ENCODE results near the gene CPNE7.
A peak's percentile ranks its signal among the peaks of the same experiment; 100 is the strongest.

CPNE7 gene

GRCh38 chr16:89613954-89614459 lies 38.4 kb downstream of the CPNE7 start:
- H3K4me3 ChIP-seq = no peak overlapping the region
- no peak for TF ChIP-seq POLR2AphosphoS5 (IDR thresholded peaks at IDR 0.05; ENCODE audit: borderline replicate concordance, low read depth, low read length)
- no peak for TF ChIP-seq EZH2 (IDR thresholded peaks at IDR 0.05)
- no peak for TF ChIP-seq FOXP2 (optimal IDR thresholded peaks at IDR 0.05; ENCODE audit: control extremely low read depth, extremely low read length, insufficient read depth)
- H3K27ac ChIP-seq = no peak overlapping the region
- no peak for DNase-seq (ENCODE audit: low read depth, low spot score)
- H3K9ac ChIP-seq (ENCODE audit: insufficient read length) = no peak overlapping the region
- H3K9me3 ChIP-seq (ENCODE audit: low read depth, low read length) = no peaks in the 10 kb centered on the region
- no peaks in the 10 kb centered on the region for H3K36me3 ChIP-seq (ENCODE audit: insufficient read depth, low read length)

DNA sequence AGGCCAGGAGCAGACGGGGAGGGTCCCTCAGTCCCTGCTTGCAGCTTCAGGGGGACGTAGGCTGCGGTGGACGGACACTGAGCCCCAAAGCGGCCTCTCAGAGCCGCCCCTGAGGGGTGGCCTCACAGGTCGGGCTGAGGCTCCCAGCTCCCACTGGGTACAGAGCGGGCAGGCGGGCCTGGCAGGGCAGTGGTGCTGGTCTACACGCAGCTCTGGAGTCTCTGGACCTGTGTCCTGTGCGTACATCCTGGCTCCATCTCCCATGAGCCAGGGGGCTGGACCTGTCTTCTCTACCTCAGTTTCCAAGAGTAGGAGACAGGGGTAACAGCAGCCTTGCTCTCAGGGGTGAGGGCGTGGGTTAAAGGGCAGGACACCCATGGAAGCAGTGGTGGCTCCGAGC lies 39.6 kb downstream of the CPNE7 start:
- TF ChIP-seq EZH2 (IDR thresholded peaks at IDR 0.05) = no peak
- TF ChIP-seq POLR2AphosphoS5 (IDR thresholded peaks at IDR 0.05; ENCODE audit: borderline replicate concordance, low read depth, low read length) = no peak
- TF ChIP-seq FOXP2 (optimal IDR thresholded peaks at IDR 0.05; ENCODE audit: control extremely low read depth, extremely low read length, insufficient read depth) = no peak

GRCh38 chr16:89615596-89616090 lies 40.1 kb downstream of the CPNE7 start:
- Histone ChIP-seq H3K9ac (ENCODE audit: insufficient read length) (peak overlapping the region; percentile 47), H3K4me3 (peak overlapping the region; percentile 61), H3K36me3 (ENCODE audit: insufficient read depth, low read length) (no peaks in the 10 kb centered on the region), H3K9me3 (ENCODE audit: low read depth, low read length) (no peaks in the 10 kb centered on the region), H3K27ac (peak overlapping the region; percentile 96)
- TF ChIP-seq FOXP2 (optimal IDR thresholded peaks at IDR 0.05; ENCODE audit: control extremely low read depth, extremely low read length, insufficient read depth) (no peak), EZH2 (IDR thresholded peaks at IDR 0.05) (no peak), POLR2AphosphoS5 (IDR thresholded peaks at IDR 0.05; ENCODE audit: borderline replicate concordance, low read depth, low read length) (no peak)
- DNase-seq (ENCODE audit: low read depth, low spot score) = no peak

More for the DNA sequence above, 39.6 kb downstream of the CPNE7 start:
- Histone ChIP-seq H3K36me3 (ENCODE audit: insufficient read depth, low read length) (no peaks in the 10 kb centered on the region), H3K9ac (ENCODE audit: insufficient read length) (no peak overlapping the region), H3K4me3 (no peak overlapping the region), H3K9me3 (ENCODE audit: low read depth, low read length) (no peaks in the 10 kb centered on the region), H3K27ac (peak overlapping the region; percentile 96)
- no peak for DNase-seq (ENCODE audit: low read depth, low spot score)

- Histone ChIP-seq H3K36me3 (ENCODE audit: insufficient read depth, low read length) (no peaks in the 10 kb centered on the region), H3K9me3 (ENCODE audit: low read depth, low read length) (no peaks in the 10 kb centered on the region), H3K27ac (peak overlapping the region; percentile 96), H3K4me3 (peak overlapping the region; percentile 61), H3K9ac (ENCODE audit: insufficient read length) (no peak overlapping the region)
- peak; percentile 66 for DNase-seq (ENCODE audit: low read depth, low spot score)
- TF ChIP-seq FOXP2 (optimal IDR thresholded peaks at IDR 0.05; ENCODE audit: control extremely low read depth, extremely low read length, insufficient read depth) = no peak
- TF ChIP-seq POLR2AphosphoS5 (IDR thresholded peaks at IDR 0.05; ENCODE audit: borderline replicate concordance, low read depth, low read length) = 0 out of 2 replicates have a peak, but pooled peaks have one; percentile 45
Observed at GRCh38 chr16:89616623-89617022, 41.1 kb downstream of the CPNE7 start.

- no peak for TF ChIP-seq POLR2AphosphoS5 (IDR thresholded peaks at IDR 0.05; ENCODE audit: borderline replicate concordance, low read depth, low read length)
- TF ChIP-seq EZH2 (IDR thresholded peaks at IDR 0.05) = no peak
- TF ChIP-seq FOXP2 (optimal IDR thresholded peaks at IDR 0.05; ENCODE audit: control extremely low read depth, extremely low read length, insufficient read depth) = no peak
- H3K9ac ChIP-seq (ENCODE audit: insufficient read length) = no peak overlapping the region
- no peaks in the 10 kb centered on the region for H3K9me3 ChIP-seq (ENCODE audit: low read depth, low read length)
- H3K27ac ChIP-seq = peak overlapping the region; percentile 96
- DNase-seq (ENCODE audit: low read depth, low spot score) = no peak
- H3K36me3 ChIP-seq (ENCODE audit: insufficient read depth, low read length) = no peaks in the 10 kb centered on the region
- H3K4me3 ChIP-seq = peak overlapping the region; percentile 61
Observed at GRCh38 chr16:89617036-89617435, 41.5 kb downstream of the CPNE7 start.

GRCh38 chr16:89618109-89618998 lies 42.8 kb downstream of the CPNE7 start:
- peak; percentile 80 for DNase-seq (ENCODE audit: low read depth, low spot score)
- Histone ChIP-seq H3K36me3 (ENCODE audit: insufficient read depth, low read length) (no peaks in the 10 kb centered on the region), H3K27ac (peak overlapping the region; percentile 91), H3K9me3 (ENCODE audit: low read depth, low read length) (no peaks in the 10 kb centered on the region), H3K9ac (ENCODE audit: insufficient read length) (no peak overlapping the region), H3K4me3 (no peak overlapping the region)
- TF ChIP-seq FOXP2 (optimal IDR thresholded peaks at IDR 0.05; ENCODE audit: control extremely low read depth, extremely low read length, insufficient read depth) (no peak), POLR2AphosphoS5 (IDR thresholded peaks at IDR 0.05; ENCODE audit: borderline replicate concordance, low read depth, low read length) (no peak), EZH2 (IDR thresholded peaks at IDR 0.05) (no peak)

- Histone ChIP-seq H3K9ac (ENCODE audit: insufficient read length) (no peak overlapping the region), H3K4me3 (no peak overlapping the region), H3K9me3 (ENCODE audit: low read depth, low read length) (no peaks in the 10 kb centered on the region), H3K36me3 (ENCODE audit: insufficient read depth, low read length) (no peaks in the 10 kb centered on the region), H3K27ac (no peak overlapping the region; the same call in 1 of the 2 replicates)
- DNase-seq (ENCODE audit: low read depth, low spot score) = no peak
- no peak for TF ChIP-seq POLR2AphosphoS5 (IDR thresholded peaks at IDR 0.05; ENCODE audit: borderline replicate concordance, low read depth, low read length)
- no peak for TF ChIP-seq EZH2 (IDR thresholded peaks at IDR 0.05)
- TF ChIP-seq FOXP2 (optimal IDR thresholded peaks at IDR 0.05; ENCODE audit: control extremely low read depth, extremely low read length, insufficient read depth) = no peak
Observed at GRCh38 chr16:89619840-89620239, 44.3 kb downstream of the CPNE7 start.

DNA sequence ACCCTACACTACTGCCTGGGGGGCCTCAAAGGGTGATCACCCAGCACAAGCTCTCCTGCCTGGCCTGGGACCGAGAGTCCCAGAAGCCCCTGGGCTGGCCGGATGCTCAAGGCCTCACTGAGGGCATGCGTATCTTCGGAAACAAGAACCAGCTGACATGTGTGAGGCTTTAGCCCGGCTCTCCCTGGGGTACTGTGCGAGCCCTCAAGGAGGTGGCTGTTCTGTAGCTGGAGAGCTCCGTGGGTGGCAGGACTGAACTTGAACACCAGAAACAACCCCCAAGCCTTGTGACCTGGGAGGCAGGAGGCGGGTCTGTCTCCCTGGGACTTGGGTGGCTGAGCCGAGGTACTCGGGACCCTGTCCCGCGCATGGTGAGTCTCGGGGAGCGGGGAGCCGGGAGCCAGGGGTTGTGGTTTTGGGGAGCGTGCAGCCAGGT lies 44.9 kb downstream of the CPNE7 start:
- no peak for TF ChIP-seq FOXP2 (optimal IDR thresholded peaks at IDR 0.05; ENCODE audit: control extremely low read depth, extremely low read length, insufficient read depth)
- no peak for TF ChIP-seq POLR2AphosphoS5 (IDR thresholded peaks at IDR 0.05; ENCODE audit: borderline replicate concordance, low read depth, low read length)
- TF ChIP-seq EZH2 (IDR thresholded peaks at IDR 0.05) = no peak
- Histone ChIP-seq H3K9me3 (ENCODE audit: low read depth, low read length) (no peaks in the 10 kb centered on the region), H3K27ac (peak overlapping the region; percentile 70), H3K4me3 (no peak overlapping the region), H3K9ac (ENCODE audit: insufficient read length) (no peak overlapping the region), H3K36me3 (ENCODE audit: insufficient read depth, low read length) (no peaks in the 10 kb centered on the region)
- no peak for DNase-seq (ENCODE audit: low read depth, low spot score)
